CD4-positive, alpha-beta T cell (primary cell): ENCODE data around the gene HPCAL4. TPM values are rescaled to one million over a fixed set of nuclear protein-coding genes. Genes with fewer than 3 reads are reported as not detected.

Experiments used
- ATAC-seq: fragments of 200-7000 bp; cut with Tn5 transposase; one replicate; pipeline ENCODE4 v1.10.0; 2022; ENCODE audit warnings: mild to moderate bottlenecking; ENCODE audit not compliant: poor library complexity
- CTCF ChIA-PET: fragments of 350-600 bp; sonication (Branson Sonifier 250); formaldehyde crosslinking; loops from one replicate; lab custom pipeline; 2021; ENCODE audit warnings: antibody characterized with exemption, inconsistent platforms; lab: Charles Lee
- POLR2A ChIA-PET: fragments of 350-600 bp; sonication (Branson Sonifier 250); formaldehyde crosslinking; loops from one replicate; lab custom pipeline; 2021; ENCODE audit warnings: antibody characterized with exemption, inconsistent platforms; lab: Charles Lee
- DNase-seq, 14 experiments: peaks; one replicate each; pipeline ENCODE4 v3.0.0-alpha.2; 2013 to 2020; ENCODE audit warnings: mixed read lengths in 2 of 14
- H3K27ac ChIP-seq, 2 donors: one replicate each; pipeline versions ENCODE4 v1.5.1 to v1.7.0; 2013; ENCODE audit warnings: low read length in 2 of 2, low read depth in 1 of 2, mild to moderate bottlenecking in 1 of 2
- H3K27me3 ChIP-seq, 2 experiments: 1 replicate in 1 of 2; 2 replicates in 1 of 2; pipeline versions ENCODE4 v1.6.1 to v1.7.0; 2013; ENCODE audit warnings: low read length in 2 of 2, control low read depth in 1 of 2, mild to moderate bottlenecking in 1 of 2, moderate library complexity in 1 of 2; ENCODE audit not compliant: insufficient read depth in 2 of 2, control insufficient read depth in 1 of 2
- H3K36me3 ChIP-seq: one replicate; pipeline ENCODE4 v1.6.1; 2013; ENCODE audit warnings: low read length, control low read depth; ENCODE audit not compliant: insufficient read depth
- H3K4me1 ChIP-seq: one replicate; pipeline ENCODE4 v1.6.1; 2013; ENCODE audit warnings: low read length, control low read depth; ENCODE audit not compliant: insufficient read depth
- H3K4me3 ChIP-seq: one replicate; pipeline ENCODE4 v1.5.1; 2013; ENCODE audit warnings: mild to moderate bottlenecking, low read length, moderate library complexity
- H3K9me3 ChIP-seq, 2 experiments: 1 replicate in 1 of 2; 2 replicates in 1 of 2; pipeline versions ENCODE4 v1.6.1 to v1.7.0; 2013; ENCODE audit warnings: low read length in 2 of 2, mild to moderate bottlenecking in 2 of 2, control low read depth in 1 of 2, moderate library complexity in 1 of 2; ENCODE audit not compliant: control insufficient read depth in 1 of 2, insufficient read depth in 1 of 2
- H3K27ac Mint-ChIP-seq: one replicate; pipeline ENCODE4 v1.8.0; 2020; ENCODE audit warnings: mixed read lengths
- H3K27me3 Mint-ChIP-seq: one replicate; pipeline ENCODE4 v1.8.0; 2021; ENCODE audit warnings: mixed read lengths
- H3K36me3 Mint-ChIP-seq: one replicate; pipeline ENCODE4 v1.8.0; 2021; ENCODE audit warnings: low read depth, mixed read lengths
- H3K4me1 Mint-ChIP-seq: one replicate; pipeline ENCODE4 v1.8.0; 2021; ENCODE audit warnings: low read depth, mixed read lengths
- H3K4me3 Mint-ChIP-seq: one replicate; pipeline ENCODE4 v1.8.0; 2020; ENCODE audit warnings: mild to moderate bottlenecking, mixed read lengths
- H3K9me3 Mint-ChIP-seq: one replicate; pipeline ENCODE4 v1.8.0; 2020; ENCODE audit warnings: mixed read lengths
- intact Hi-C, 2 experiments: fragments of 100-400 bp; cut with DNase I in 1 of 2; cut with micrococcal nuclease in 1 of 2; formaldehyde crosslinking; loops; one replicate each; pipeline versions ENCODE4 v1.15.1 to v1.9.0; 2023 to 2025; cut with DNase I, micrococcal nuclease
- total RNA-seq, 174 experiments: library from RNA in 2 of 174; stranded (reverse) in 2 of 174; gene quantifications; one replicate each; pipeline ENCODE4 v1.2.3 and lab custom pipeline; 2021 to 2026
- TF ChIP-seq, protein P1 (sequence below): fragments of 200-600 bp; IDR thresholded peaks from one replicate; pipeline ENCODE4 v1.8.0; 2022; ENCODE audit warnings: antibody characterized with exemption, mild to moderate bottlenecking

The HPCAL4 gene
- total RNA-seq, 2 experiments from 2014 or later, result 22.8 to 22.9 TPM

DNA sequence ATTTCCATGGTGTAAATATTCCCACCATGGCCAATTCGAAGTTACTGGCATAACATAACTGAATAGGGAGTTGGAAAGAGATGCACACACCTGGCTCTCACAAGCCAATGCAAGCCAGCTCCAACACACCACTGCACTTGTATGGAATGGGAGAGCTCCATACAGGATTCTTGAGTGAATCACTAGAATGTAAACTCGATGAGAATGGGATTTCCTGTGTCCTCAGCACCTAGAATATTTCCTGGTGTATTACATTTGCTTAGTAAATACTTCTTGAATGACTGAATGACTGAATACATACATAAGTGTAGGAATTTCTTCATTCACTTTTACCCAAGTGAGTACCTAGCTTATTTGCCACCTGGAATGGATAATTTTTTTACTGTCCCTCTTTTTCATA is 31.3 kb upstream of the HPCAL4 start:
- Histone ChIP-seq H3K4me3 (no peak overlapping the region), H3K36me3 (no peaks in the 10 kb centered on the region), H3K9me3 (no peaks in the 10 kb centered on the region), H3K4me1 (no peaks in the 10 kb centered on the region), H3K27me3 (peaks cover 19 to 27% of the 10 kb centered on the region in 2 experiments), H3K27ac (no peak overlapping the region)
- ChIA-PET CTCF (interaction anchor here (0.9 to 1.2 kb wide), 2 partner anchors 64 to 116 kb away, joined by 3 read pairs; no protein-coding TSS in a partner anchor), POLR2A (interaction anchor here (1.0 kb wide), 1 partner anchor 16 kb away, joined by 3 read pairs; the partner anchor contains the start of gene PPIE)
- H3K4me1 Mint-ChIP-seq, result no peaks in the 10 kb centered on the region
- DNase-seq (no peak), ATAC-seq (no peak)
- H3K27me3 Mint-ChIP-seq, result peaks cover 51% of the 10 kb centered on the region
- H3K4me3 Mint-ChIP-seq, result no peak overlapping the region
- H3K9me3 Mint-ChIP-seq, result no peaks in the 10 kb centered on the region
- TF ChIP-seq, protein P1, sequence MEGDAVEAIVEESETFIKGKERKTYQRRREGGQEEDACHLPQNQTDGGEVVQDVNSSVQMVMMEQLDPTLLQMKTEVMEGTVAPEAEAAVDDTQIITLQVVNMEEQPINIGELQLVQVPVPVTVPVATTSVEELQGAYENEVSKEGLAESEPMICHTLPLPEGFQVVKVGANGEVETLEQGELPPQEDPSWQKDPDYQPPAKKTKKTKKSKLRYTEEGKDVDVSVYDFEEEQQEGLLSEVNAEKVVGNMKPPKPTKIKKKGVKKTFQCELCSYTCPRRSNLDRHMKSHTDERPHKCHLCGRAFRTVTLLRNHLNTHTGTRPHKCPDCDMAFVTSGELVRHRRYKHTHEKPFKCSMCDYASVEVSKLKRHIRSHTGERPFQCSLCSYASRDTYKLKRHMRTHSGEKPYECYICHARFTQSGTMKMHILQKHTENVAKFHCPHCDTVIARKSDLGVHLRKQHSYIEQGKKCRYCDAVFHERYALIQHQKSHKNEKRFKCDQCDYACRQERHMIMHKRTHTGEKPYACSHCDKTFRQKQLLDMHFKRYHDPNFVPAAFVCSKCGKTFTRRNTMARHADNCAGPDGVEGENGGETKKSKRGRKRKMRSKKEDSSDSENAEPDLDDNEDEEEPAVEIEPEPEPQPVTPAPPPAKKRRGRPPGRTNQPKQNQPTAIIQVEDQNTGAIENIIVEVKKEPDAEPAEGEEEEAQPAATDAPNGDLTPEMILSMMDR, result no peak
- H3K36me3 Mint-ChIP-seq, result no peaks in the 10 kb centered on the region
- intact Hi-C loops, result loop anchor here in 1 of 2 experiments (1.0 kb wide), 1 partner anchor 120 kb away; no protein-coding TSS in a partner anchor
- H3K27ac Mint-ChIP-seq, result no peak overlapping the region

DNA sequence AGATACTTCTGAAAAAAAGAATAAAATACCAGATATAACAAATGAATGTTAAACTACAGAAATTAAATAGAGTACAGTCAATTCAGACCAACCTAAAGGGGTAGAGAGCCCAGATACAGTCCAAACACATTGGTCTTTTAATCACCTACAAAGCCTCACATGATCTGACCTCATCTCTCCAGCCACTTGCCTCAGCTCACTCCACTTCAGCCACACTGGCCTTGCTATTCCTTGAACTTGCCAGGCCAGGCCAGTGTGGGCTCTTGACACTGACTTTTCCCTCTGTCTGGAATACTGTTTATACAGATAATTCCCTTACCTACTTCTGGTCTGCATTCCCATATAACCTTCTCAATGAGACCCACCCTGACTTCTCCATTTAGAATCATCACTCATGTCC is 30.4 kb upstream of the HPCAL4 start:
- Histone ChIP-seq H3K27ac (no peak overlapping the region), H3K27me3 (peaks cover 16 to 19% of the 10 kb centered on the region in 2 experiments), H3K9me3 (no peaks in the 10 kb centered on the region), H3K4me1 (no peaks in the 10 kb centered on the region), H3K36me3 (no peaks in the 10 kb centered on the region), H3K4me3 (no peak overlapping the region)
- ATAC-seq (no peak), DNase-seq (no peak)
- no peak overlapping the region for H3K4me3 Mint-ChIP-seq
- intact Hi-C loops, result loop anchor here in 1 of 2 experiments (1.0 kb wide), 1 partner anchor 119 kb away; no protein-coding TSS in a partner anchor
- H3K9me3 Mint-ChIP-seq, result no peaks in the 10 kb centered on the region
- CTCF ChIA-PET, result interaction anchor here (0.9 to 3.5 kb wide), 3 partner anchors 63 to 115 kb away, joined by 3 to 20 read pairs (median 3); no protein-coding TSS in a partner anchor
- no peak overlapping the region for H3K27ac Mint-ChIP-seq
- POLR2A ChIA-PET, result no interaction called here
- H3K36me3 Mint-ChIP-seq, result no peaks in the 10 kb centered on the region
- TF ChIP-seq, protein P1, result no peak
- H3K27me3 Mint-ChIP-seq, result peaks cover 49% of the 10 kb centered on the region
- H3K4me1 Mint-ChIP-seq, result no peaks in the 10 kb centered on the region

DNA sequence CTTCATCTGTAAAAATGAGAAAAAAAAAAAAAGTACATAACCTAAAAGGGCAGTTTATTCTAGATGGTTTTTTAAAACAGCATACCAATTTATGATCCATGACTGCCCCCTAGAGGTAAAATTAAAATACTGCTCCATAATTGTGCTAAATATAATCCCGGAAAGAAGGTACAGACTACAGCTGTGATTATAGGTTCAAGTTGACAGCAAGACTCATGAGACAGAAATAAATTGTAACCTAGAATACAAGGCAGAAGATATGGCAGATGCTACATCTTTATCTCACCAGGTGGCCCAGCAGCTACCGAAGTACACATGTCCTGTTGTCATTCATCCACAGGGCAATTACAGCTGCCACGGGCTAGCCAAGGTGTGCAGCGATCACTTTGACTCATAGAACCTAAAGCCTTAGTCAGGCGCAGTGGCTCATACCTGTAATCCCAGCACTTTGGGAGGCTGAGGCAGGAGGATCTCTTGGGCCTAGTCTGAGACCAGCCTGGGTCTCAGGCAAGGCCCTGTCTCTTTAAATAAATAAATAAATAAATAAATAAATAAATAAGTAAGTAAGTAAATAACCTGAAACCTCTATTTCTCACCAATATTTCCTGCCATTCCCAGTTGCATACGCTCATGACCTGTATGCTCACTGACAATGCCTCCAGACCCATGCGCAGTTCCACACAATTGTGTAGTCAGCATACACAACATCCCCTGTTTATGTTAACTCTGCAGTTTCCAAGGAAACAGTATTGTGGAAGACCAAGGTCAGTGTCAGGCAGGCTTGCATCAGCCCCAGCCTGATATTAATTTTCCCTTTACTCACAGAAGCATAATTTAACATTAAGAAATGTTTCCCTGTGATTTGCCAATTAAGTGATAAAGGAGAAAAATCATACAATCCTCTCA is 29.1 kb upstream of the HPCAL4 start:
- Mint-ChIP-seq H3K36me3 (no peaks in the 10 kb centered on the region), H3K4me1 (no peaks in the 10 kb centered on the region), H3K4me3 (no peak overlapping the region), H3K27me3 (peaks cover 46% of the 10 kb centered on the region), H3K27ac (no peak overlapping the region), H3K9me3 (no peaks in the 10 kb centered on the region)
- POLR2A ChIA-PET, result interaction anchor here (0.6 to 0.9 kb wide), 3 partner anchors 48 to 462 kb away, joined by 3 to 4 read pairs (median 3); partner anchors contain the start of gene NT5C1A
- no peak overlapping the region for H3K27ac ChIP-seq
- ATAC-seq (peak; percentile 90), DNase-seq (peak in 3 of 14 experiments; percentile 80 to 83 (median 81))
- intact Hi-C loops, result loop anchor here (1.0 kb wide), 4 partner anchors 48 to 114 kb away; partner anchors contain the start of gene NT5C1A (in 1 of the 2)
- H3K4me3 ChIP-seq, result no peak overlapping the region
- H3K9me3 ChIP-seq, result no peaks in the 10 kb centered on the region
- H3K36me3 ChIP-seq, result no peaks in the 10 kb centered on the region
- TF ChIP-seq, protein P1, result peak; percentile 78
- CTCF ChIA-PET, result interaction anchor here (0.7 to 3.5 kb wide), 11 partner anchors 15 to 230 kb away, joined by 3 to 20 read pairs (median 6); partner anchors contain the start of genes NT5C1A and PPIE
- H3K27me3 ChIP-seq, result peaks cover 9 to 15% of the 10 kb centered on the region in 2 experiments
- H3K4me1 ChIP-seq, result no peaks in the 10 kb centered on the region
